ENCODE data around the gene KIF1B. TPM values are rescaled to one million over a fixed set of nuclear protein-coding genes. Genes with fewer than 3 reads are reported as not detected.

Gene KIF1B
- total RNA-seq, 1 experiment from 2014 or later = 70.1 TPM

DNA sequence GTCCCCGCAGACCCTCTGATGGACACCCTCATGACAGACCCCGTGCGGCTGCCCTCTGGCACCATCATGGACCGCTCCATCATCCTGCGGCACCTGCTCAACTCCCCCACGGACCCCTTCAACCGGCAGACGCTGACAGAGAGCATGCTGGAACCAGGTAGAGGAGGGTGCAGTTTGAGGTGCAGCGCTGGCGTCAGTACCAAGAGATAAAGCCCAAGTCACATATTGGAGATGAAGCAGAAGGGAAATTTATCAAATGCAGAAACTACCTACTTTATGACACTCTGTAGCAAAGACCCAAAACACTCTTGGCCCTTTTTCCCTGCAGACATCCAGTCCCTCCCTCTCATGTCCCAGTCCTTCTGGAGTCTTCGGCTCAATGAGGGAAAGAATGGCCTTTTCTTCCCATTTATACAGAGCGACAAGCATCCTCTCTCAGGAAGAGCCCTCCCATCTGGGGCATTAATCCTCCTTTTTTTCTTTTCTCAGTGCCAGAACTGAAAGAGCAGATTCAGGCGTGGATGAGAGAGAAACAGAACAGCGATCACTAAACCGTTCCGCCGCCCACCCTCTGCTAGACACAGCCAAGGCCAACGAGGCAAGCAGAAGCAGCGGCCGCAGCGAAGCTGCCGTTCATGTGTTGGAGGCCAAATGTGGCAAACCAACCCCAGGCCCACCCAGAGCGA, 30.8 kb upstream of the KIF1B start (continued):
- TF ChIP-seq, protein P1, sequence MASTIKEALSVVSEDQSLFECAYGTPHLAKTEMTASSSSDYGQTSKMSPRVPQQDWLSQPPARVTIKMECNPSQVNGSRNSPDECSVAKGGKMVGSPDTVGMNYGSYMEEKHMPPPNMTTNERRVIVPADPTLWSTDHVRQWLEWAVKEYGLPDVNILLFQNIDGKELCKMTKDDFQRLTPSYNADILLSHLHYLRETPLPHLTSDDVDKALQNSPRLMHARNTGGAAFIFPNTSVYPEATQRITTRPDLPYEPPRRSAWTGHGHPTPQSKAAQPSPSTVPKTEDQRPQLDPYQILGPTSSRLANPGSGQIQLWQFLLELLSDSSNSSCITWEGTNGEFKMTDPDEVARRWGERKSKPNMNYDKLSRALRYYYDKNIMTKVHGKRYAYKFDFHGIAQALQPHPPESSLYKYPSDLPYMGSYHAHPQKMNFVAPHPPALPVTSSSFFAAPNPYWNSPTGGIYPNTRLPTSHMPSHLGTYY (CRISPR knock-in tag; IDR thresholded peaks at IDR 0.05) = no peak
- no peak for TF ChIP-seq CREM (CRISPR knock-in tag; IDR thresholded peaks at IDR 0.05)
- TF ChIP-seq JUN (CRISPR knock-in tag; IDR thresholded peaks at IDR 0.05) = no peak

DNA sequence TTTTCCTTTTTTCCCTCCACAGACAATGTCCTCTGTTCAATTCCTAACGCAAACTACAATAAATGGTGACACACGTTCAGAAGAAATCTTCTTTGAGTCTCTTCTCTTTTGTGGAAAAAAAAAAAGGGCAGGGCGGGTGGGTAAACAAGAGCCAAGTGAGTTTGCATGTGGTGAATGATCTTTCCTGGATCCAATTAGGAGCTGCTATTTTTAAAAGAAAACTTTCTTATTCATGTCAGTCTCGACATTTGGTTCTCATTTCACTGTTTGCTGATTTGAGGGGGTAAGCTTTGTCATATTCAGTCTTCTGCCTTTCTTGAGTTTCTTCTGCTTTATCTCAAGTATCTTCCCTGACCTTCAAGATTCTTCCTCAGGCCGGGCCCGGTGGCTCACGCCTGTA, 29.2 kb upstream of the KIF1B start:
- H3K27ac Mint-ChIP-seq = no peak overlapping the region
- ATAC-seq = no peak

DNA sequence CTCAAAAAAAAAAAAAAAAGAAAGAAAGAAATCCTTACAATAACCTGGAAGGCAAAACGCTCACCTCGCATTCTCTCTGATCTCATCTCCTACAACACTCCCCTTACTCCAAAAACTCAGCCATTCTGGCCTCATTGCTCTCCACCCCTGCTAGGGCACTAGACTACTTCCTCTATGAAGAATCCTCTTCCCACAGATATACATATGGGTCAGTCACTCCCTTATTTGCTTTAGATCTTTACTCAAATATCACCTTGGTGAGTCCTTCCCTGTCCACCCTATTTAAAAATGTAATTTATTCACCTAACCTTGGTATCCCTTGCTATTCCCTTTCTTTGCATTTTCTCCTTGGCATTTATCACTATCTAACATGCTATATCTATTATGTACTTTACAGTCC, 24.6 kb upstream of the KIF1B start:
- POLR2A ChIA-PET = no interaction called here
- Mint-ChIP-seq H3K27ac (peak overlapping the region; percentile 83; the same call in 1 of the 2 replicates), H3K36me3 (peaks cover 9% of the 10 kb centered on the region), H3K4me3 (no peak overlapping the region), H3K9me3 (peaks cover 8% of the 10 kb centered on the region), H3K27me3 (ENCODE audit: low read depth) (no peaks in the 10 kb centered on the region), H3K4me1 (no peaks in the 10 kb centered on the region)
- DNase-seq (ENCODE audit: low spot score) (no peak), ATAC-seq (no peak)
- CTCF ChIA-PET = no interaction called here
- no peak for TF ChIP-seq TEAD4 (CRISPR knock-in tag; IDR thresholded peaks at IDR 0.05)
- TF ChIP-seq ESRRA (CRISPR knock-in tag; IDR thresholded peaks at IDR 0.05; ENCODE audit: borderline replicate concordance) = no peak
- TF ChIP-seq, protein P2, sequence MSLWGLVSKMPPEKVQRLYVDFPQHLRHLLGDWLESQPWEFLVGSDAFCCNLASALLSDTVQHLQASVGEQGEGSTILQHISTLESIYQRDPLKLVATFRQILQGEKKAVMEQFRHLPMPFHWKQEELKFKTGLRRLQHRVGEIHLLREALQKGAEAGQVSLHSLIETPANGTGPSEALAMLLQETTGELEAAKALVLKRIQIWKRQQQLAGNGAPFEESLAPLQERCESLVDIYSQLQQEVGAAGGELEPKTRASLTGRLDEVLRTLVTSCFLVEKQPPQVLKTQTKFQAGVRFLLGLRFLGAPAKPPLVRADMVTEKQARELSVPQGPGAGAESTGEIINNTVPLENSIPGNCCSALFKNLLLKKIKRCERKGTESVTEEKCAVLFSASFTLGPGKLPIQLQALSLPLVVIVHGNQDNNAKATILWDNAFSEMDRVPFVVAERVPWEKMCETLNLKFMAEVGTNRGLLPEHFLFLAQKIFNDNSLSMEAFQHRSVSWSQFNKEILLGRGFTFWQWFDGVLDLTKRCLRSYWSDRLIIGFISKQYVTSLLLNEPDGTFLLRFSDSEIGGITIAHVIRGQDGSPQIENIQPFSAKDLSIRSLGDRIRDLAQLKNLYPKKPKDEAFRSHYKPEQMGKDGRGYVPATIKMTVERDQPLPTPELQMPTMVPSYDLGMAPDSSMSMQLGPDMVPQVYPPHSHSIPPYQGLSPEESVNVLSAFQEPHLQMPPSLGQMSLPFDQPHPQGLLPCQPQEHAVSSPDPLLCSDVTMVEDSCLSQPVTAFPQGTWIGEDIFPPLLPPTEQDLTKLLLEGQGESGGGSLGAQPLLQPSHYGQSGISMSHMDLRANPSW (CRISPR knock-in tag; conservative IDR thresholded peaks at IDR 0.05; ENCODE audit: low read depth) = no peak
- no peak for TF ChIP-seq ZNF232 (CRISPR knock-in tag; IDR thresholded peaks at IDR 0.05)
- TF ChIP-seq KAT7 (CRISPR knock-in tag; IDR thresholded peaks at IDR 0.05; ENCODE audit: borderline replicate concordance) = no peak
- TF ChIP-seq, protein P3, sequence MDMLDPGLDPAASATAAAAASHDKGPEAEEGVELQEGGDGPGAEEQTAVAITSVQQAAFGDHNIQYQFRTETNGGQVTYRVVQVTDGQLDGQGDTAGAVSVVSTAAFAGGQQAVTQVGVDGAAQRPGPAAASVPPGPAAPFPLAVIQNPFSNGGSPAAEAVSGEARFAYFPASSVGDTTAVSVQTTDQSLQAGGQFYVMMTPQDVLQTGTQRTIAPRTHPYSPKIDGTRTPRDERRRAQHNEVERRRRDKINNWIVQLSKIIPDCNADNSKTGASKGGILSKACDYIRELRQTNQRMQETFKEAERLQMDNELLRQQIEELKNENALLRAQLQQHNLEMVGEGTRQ (CRISPR knock-in tag; IDR thresholded peaks at IDR 0.05) = no peak
- TF ChIP-seq, protein P4, sequence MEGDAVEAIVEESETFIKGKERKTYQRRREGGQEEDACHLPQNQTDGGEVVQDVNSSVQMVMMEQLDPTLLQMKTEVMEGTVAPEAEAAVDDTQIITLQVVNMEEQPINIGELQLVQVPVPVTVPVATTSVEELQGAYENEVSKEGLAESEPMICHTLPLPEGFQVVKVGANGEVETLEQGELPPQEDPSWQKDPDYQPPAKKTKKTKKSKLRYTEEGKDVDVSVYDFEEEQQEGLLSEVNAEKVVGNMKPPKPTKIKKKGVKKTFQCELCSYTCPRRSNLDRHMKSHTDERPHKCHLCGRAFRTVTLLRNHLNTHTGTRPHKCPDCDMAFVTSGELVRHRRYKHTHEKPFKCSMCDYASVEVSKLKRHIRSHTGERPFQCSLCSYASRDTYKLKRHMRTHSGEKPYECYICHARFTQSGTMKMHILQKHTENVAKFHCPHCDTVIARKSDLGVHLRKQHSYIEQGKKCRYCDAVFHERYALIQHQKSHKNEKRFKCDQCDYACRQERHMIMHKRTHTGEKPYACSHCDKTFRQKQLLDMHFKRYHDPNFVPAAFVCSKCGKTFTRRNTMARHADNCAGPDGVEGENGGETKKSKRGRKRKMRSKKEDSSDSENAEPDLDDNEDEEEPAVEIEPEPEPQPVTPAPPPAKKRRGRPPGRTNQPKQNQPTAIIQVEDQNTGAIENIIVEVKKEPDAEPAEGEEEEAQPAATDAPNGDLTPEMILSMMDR (IDR thresholded peaks at IDR 0.05) = no peak
- no peak for TF ChIP-seq ELF4 (CRISPR knock-in tag; IDR thresholded peaks at IDR 0.05; ENCODE audit: low read depth)
- TF ChIP-seq, protein P5, sequence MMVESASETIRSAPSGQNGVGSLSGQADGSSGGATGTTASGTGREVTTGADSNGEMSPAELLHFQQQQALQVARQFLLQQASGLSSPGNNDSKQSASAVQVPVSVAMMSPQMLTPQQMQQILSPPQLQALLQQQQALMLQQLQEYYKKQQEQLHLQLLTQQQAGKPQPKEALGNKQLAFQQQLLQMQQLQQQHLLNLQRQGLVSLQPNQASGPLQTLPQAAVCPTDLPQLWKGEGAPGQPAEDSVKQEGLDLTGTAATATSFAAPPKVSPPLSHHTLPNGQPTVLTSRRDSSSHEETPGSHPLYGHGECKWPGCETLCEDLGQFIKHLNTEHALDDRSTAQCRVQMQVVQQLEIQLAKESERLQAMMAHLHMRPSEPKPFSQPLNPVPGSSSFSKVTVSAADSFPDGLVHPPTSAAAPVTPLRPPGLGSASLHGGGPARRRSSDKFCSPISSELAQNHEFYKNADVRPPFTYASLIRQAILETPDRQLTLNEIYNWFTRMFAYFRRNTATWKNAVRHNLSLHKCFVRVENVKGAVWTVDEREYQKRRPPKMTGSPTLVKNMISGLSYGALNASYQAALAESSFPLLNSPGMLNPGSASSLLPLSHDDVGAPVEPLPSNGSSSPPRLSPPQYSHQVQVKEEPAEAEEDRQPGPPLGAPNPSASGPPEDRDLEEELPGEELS (CRISPR knock-in tag; IDR thresholded peaks at IDR 0.05) = no peak

More for the DNA sequence above, 29.2 kb upstream of the KIF1B start:
- CTCF ChIA-PET = interaction anchor here (0.9 kb wide), 1 partner anchor 28 kb away, joined by 3 read pairs; no protein-coding TSS in a partner anchor
- Mint-ChIP-seq H3K4me3 (no peak overlapping the region), H3K4me1 (peaks cover 7% of the 10 kb centered on the region), H3K36me3 (peaks cover 25% of the 10 kb centered on the region), H3K27me3 (ENCODE audit: low read depth) (no peaks in the 10 kb centered on the region), H3K9me3 (peaks cover 5% of the 10 kb centered on the region)
- no peak for TF ChIP-seq ZNF671 (CRISPR knock-in tag; IDR thresholded peaks at IDR 0.05)
- no peak for TF ChIP-seq IRF2 (CRISPR knock-in tag; IDR thresholded peaks at IDR 0.05; ENCODE audit: borderline replicate concordance, low read depth)
- TF ChIP-seq, protein P6, sequence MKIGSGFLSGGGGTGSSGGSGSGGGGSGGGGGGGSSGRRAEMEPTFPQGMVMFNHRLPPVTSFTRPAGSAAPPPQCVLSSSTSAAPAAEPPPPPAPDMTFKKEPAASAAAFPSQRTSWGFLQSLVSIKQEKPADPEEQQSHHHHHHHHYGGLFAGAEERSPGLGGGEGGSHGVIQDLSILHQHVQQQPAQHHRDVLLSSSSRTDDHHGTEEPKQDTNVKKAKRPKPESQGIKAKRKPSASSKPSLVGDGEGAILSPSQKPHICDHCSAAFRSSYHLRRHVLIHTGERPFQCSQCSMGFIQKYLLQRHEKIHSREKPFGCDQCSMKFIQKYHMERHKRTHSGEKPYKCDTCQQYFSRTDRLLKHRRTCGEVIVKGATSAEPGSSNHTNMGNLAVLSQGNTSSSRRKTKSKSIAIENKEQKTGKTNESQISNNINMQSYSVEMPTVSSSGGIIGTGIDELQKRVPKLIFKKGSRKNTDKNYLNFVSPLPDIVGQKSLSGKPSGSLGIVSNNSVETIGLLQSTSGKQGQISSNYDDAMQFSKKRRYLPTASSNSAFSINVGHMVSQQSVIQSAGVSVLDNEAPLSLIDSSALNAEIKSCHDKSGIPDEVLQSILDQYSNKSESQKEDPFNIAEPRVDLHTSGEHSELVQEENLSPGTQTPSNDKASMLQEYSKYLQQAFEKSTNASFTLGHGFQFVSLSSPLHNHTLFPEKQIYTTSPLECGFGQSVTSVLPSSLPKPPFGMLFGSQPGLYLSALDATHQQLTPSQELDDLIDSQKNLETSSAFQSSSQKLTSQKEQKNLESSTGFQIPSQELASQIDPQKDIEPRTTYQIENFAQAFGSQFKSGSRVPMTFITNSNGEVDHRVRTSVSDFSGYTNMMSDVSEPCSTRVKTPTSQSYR (CRISPR knock-in tag; IDR thresholded peaks at IDR 0.05) = no peak
- TF ChIP-seq FOXP1 (CRISPR knock-in tag; IDR thresholded peaks at IDR 0.05; ENCODE audit: borderline replicate concordance) = no peak
- no peak for TF ChIP-seq ZNF121 (CRISPR knock-in tag; IDR thresholded peaks at IDR 0.05)
- POLR2A ChIA-PET = no interaction called here
- no peak for DNase-seq (ENCODE audit: low spot score)
